SK-N-SH (cell line): ENCODE results near the gene DMD. TPM values are rescaled to one million over a fixed set of nuclear protein-coding genes. Genes with fewer than 3 reads are reported as not detected.

Experiments used
- CTCF ChIA-PET: fragments of 300-600, 350-600 bp; formaldehyde crosslinking; extraction: SDS; loops from one replicate; lab custom pipeline; 2021; lab: Yijun Ruan, JAX
- POLR2A ChIA-PET: fragments of 350-600 bp; sonication (Branson Sonifier 250); formaldehyde crosslinking; extraction: SDS; loops from one replicate; lab custom pipeline; 2020; ENCODE audit warnings: antibody characterized with exemption, inconsistent platforms; lab: Yijun Ruan, JAX
- DNase-seq: peaks from one replicate; pipeline ENCODE4 v3.0.0; 2012
- H2AFZ ChIP-seq: fragments of 200-600 bp; sonication (generic); 2 replicates; pipeline ENCODE4 v1.8.1; 2016; ENCODE audit warnings: antibody characterized with exemption, mild to moderate bottlenecking, low read depth
- H3F3A ChIP-seq: fragments of 200-600 bp; sonication (generic); replicated peaks from 2 replicates; pipeline ENCODE3; 2016; ENCODE audit warnings: antibody characterized with exemption, mild to moderate bottlenecking; ENCODE audit not compliant: insufficient read depth
- H3K27ac ChIP-seq, 2 experiments: fragments of 200-500 bp in 1 of 2; fragments of 200-600 bp in 1 of 2; sonication (Bioruptor generic) in 1 of 2; sonication (generic), shearing (Covaris generic) in 1 of 2; 2 replicates each; pipeline versions ENCODE4 v1.5.1 to v1.6.1; 2014 to 2016; ENCODE audit warnings: low read depth in 2 of 2, inconsistent platforms in 1 of 2, low read length in 1 of 2, mild to moderate bottlenecking in 1 of 2, mixed read lengths in 1 of 2
- H3K27me3 ChIP-seq: fragments of 200-600 bp; sonication (generic), shearing (Covaris generic); 2 replicates; pipeline ENCODE4 v1.6.1; 2016; ENCODE audit warnings: mixed run types; ENCODE audit not compliant: insufficient read depth
- H3K36me3 ChIP-seq, 2 experiments: fragments of 200-500 bp in 1 of 2; fragments of 200-600 bp in 1 of 2; sonication (Bioruptor generic) in 1 of 2; sonication (generic) in 1 of 2; replicated peaks in 1 of 2; 2 replicates each; pipeline versions ENCODE3 to v1.5.1; 2014 to 2016; ENCODE audit warnings: low read length in 1 of 2, mild to moderate bottlenecking in 1 of 2; ENCODE audit not compliant: insufficient read depth in 2 of 2, control insufficient read depth in 1 of 2
- H3K4me1 ChIP-seq, 2 experiments: fragments of 200-500 bp in 1 of 2; fragments of 200-600 bp in 1 of 2; sonication (Bioruptor generic) in 1 of 2; sonication (generic), shearing (Covaris generic) in 1 of 2; 2 replicates each; pipeline versions ENCODE4 v1.5.1 to v1.6.1; 2014 to 2016; ENCODE audit warnings: low read depth in 1 of 2, low read length in 1 of 2, mixed run types in 1 of 2; ENCODE audit not compliant: insufficient read depth in 2 of 2, control insufficient read depth in 1 of 2
- H3K4me2 ChIP-seq: fragments of 200-600 bp; sonication (generic), shearing (Covaris generic); 2 replicates; pipeline ENCODE4 v1.6.1; 2017; ENCODE audit warnings: mixed run types
- H3K4me3 ChIP-seq, 2 experiments: fragments of 200-500 bp in 1 of 2; fragments of 200-600 bp in 1 of 2; sonication (Bioruptor generic) in 1 of 2; sonication (generic), shearing (Covaris generic) in 1 of 2; 2 replicates each; pipeline versions ENCODE4 v1.5.1 to v1.8.1; 2014 to 2016; ENCODE audit warnings: low read depth in 2 of 2, inconsistent platforms in 1 of 2, low read length in 1 of 2, mild to moderate bottlenecking in 1 of 2, mixed read lengths in 1 of 2, moderate library complexity in 1 of 2
- H3K79me2 ChIP-seq: fragments of 200-600 bp; sonication (generic); 2 replicates; pipeline ENCODE4 v1.8.1; 2017; ENCODE audit warnings: mild to moderate bottlenecking; ENCODE audit not compliant: insufficient read depth
- H3K9ac ChIP-seq: fragments of 200-600 bp; sonication (generic); 2 replicates; pipeline ENCODE4 v1.6.1; 2017; ENCODE audit warnings: mixed run types
- H3K9me2 ChIP-seq: fragments of 200-600 bp; sonication (generic); 2 replicates; pipeline ENCODE4 v1.6.1; 2017; ENCODE audit warnings: mixed run types
- H3K9me3 ChIP-seq: fragments of 200-600 bp; sonication (generic); 2 replicates; pipeline ENCODE4 v1.6.1; 2017; ENCODE audit warnings: mixed run types, mild to moderate bottlenecking, moderate library complexity
- H4K20me1 ChIP-seq: fragments of 200-600 bp; sonication (generic); 2 replicates; pipeline ENCODE4 v1.6.1; 2017; ENCODE audit warnings: mild to moderate bottlenecking, mixed run types; ENCODE audit not compliant: insufficient read depth
- CHD2 ChIP-seq: fragments of 150-350 bp; IDR thresholded peaks from 2 replicates; pipeline ENCODE4 v1.6.1; 2018; ENCODE audit warnings: low read length; ENCODE audit not compliant: partially characterized antibody
- EZH2phosphoT487 ChIP-seq: fragments of 200-600 bp; sonication (generic); IDR thresholded peaks from 2 replicates; pipeline ENCODE4 v1.6.1; 2017; ENCODE audit warnings: low read depth, mixed run types, mild to moderate bottlenecking, antibody characterized with exemption, moderate library complexity, borderline replicate concordance
- FOSL2 ChIP-seq: IDR thresholded peaks from 2 replicates; pipeline ENCODE4 v1.4.0; 2012; ENCODE audit warnings: low read depth, mild to moderate bottlenecking, moderate library complexity, borderline replicate concordance
- FOXJ3 ChIP-seq: sonication (generic); formaldehyde crosslinking; IDR thresholded peaks from 2 replicates; pipeline ENCODE4 v1.5.1; 2020; ENCODE audit warnings: mild to moderate bottlenecking, missing genetic modification reagents
- IRF3 ChIP-seq: fragments of 150-350 bp; IDR thresholded peaks from 2 replicates; pipeline ENCODE4 v1.6.1; 2016; ENCODE audit warnings: mild to moderate bottlenecking, low read depth, low read length
- MEF2A ChIP-seq: IDR thresholded peaks from 2 replicates; pipeline ENCODE4 v1.4.0; 2012; ENCODE audit warnings: low read depth, borderline replicate concordance
- MXI1 ChIP-seq: IDR thresholded peaks from 2 replicates; pipeline ENCODE4 v1.6.1; 2012; ENCODE audit warnings: mild to moderate bottlenecking, low read depth, low read length, improper control_type of control experiment
- NFIC ChIP-seq: IDR thresholded peaks from 2 replicates; pipeline ENCODE4 v1.4.0; 2012; ENCODE audit warnings: borderline replicate concordance
- POLR2AphosphoS5 ChIP-seq: IDR thresholded peaks from 2 replicates; pipeline ENCODE4 v1.6.1; 2012; ENCODE audit warnings: low read depth, low read length
- RAD21 ChIP-seq: IDR thresholded peaks from 2 replicates; pipeline ENCODE4 v1.6.1; 2012; ENCODE audit warnings: mild to moderate bottlenecking, low read length
- RFX5 ChIP-seq: IDR thresholded peaks from 2 replicates; pipeline ENCODE4 v1.6.1; 2012; ENCODE audit warnings: mild to moderate bottlenecking, improper control_type of control experiment, low read length
- RXRA ChIP-seq: IDR thresholded peaks from 2 replicates; pipeline ENCODE4 v1.4.0; 2012; ENCODE audit warnings: low read depth, mild to moderate bottlenecking, borderline replicate concordance
- SIN3A ChIP-seq: IDR thresholded peaks from 2 replicates; pipeline ENCODE4 v1.6.1; 2012; ENCODE audit warnings: low read depth, mild to moderate bottlenecking, low read length, moderate library complexity, borderline replicate concordance
- USF2 ChIP-seq: fragments of 150-350 bp; IDR thresholded peaks from 2 replicates; pipeline ENCODE4 v1.6.1; 2017; ENCODE audit warnings: antibody characterized with exemption, low read length, low read depth, borderline replicate concordance
- WGBS: methylation state at CpG from one replicate; pipeline ENCODE4 v1.1.6; 2017; ENCODE audit warnings: low lambda C conversion rate; 5-methylcytosine and 5-hydroxymethylcytosine counted together
- polyA plus RNA-seq, 3 experiments: library from polyadenylated mRNA; depleted of rRNA; stranded (reverse); fragments of >200 nt; gene quantifications; 2 replicates each; pipeline ENCODE4 v1.2.3, GENCODE V29; 2012
- TF ChIP-seq, protein P1 (sequence below): IDR thresholded peaks from 2 replicates; pipeline ENCODE4 v1.6.1; 2012; ENCODE audit warnings: mild to moderate bottlenecking, low read depth, low read length, moderate library complexity

Gene DMD
- polyA plus RNA-seq, 1 of the 3 experiments (the other 2 are of a cell fraction): 3.9 TPM

- Histone ChIP-seq H3K36me3 (no peaks in the 10 kb centered on the region), H3K27me3 (no peaks in the 10 kb centered on the region), H3K4me2 (no peak overlapping the region), H3F3A (no peaks in the 10 kb centered on the region), H3K9ac (no peak overlapping the region), H3K4me3 (no peak overlapping the region), H3K9me2 (no peaks in the 10 kb centered on the region), H4K20me1 (no peaks in the 10 kb centered on the region), H3K27ac (no peak overlapping the region), H3K9me3 (no peaks in the 10 kb centered on the region; the same call in 1 of the 2 replicates), H2AFZ (no peak overlapping the region), H3K4me1 (no peaks in the 10 kb centered on the region), H3K79me2 (no peaks in the 10 kb centered on the region)
- ChIA-PET CTCF (no interaction called here), POLR2A (no interaction called here)
- DNase-seq: no peak
- 11% methylated on average over 3 of the region's 3 CpGs for WGBS
- TF ChIP-seq EZH2phosphoT487: no peak
- TF ChIP-seq MXI1: no peak
- TF ChIP-seq SIN3A: no peak
- TF ChIP-seq NFIC: no peak
- TF ChIP-seq FOSL2: no peak
- TF ChIP-seq RXRA: no peak
- TF ChIP-seq FOXJ3: no peak
- TF ChIP-seq IRF3: no peak
- TF ChIP-seq RAD21: no peak
- no peak for TF ChIP-seq USF2
Observed at GRCh38 chrX:33045245-33045644, 166.1 kb downstream of the DMD start.

DNA sequence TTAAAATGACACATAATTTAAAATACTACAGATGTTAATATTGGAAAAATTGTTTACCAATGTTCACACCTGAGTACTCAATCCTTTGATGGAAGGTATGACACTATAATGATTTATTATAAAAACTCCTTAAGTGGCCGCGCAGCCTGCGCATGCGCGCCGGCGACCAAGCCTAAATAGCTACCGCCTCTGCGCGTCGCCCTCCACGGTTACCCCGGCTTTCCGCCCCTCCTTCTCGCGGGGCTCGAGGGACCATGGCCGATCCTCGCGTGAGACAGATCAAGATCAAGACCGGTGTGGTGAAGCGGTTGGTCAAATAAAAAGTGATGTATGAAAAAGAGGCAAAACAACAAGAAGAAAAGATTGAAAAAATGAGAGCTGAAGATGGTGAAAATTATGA, 170.2 kb downstream of the DMD start:
- Histone ChIP-seq H3K4me1 (no peaks in the 10 kb centered on the region), H4K20me1 (no peaks in the 10 kb centered on the region), H3K36me3 (no peaks in the 10 kb centered on the region), H3K9ac (no peak overlapping the region), H3K9me3 (no peaks in the 10 kb centered on the region), H2AFZ (no peak overlapping the region), H3K79me2 (no peaks in the 10 kb centered on the region), H3K27me3 (no peaks in the 10 kb centered on the region)
- DNase-seq: no peak
- WGBS: 75% methylated on average over 22 of the region's 22 CpGs
- TF ChIP-seq MXI1 (no peak), RXRA (no peak), MEF2A (no peak), CHD2 (no peak), POLR2AphosphoS5 (no peak), RFX5 (no peak), IRF3 (no peak), SIN3A (no peak)
- TF ChIP-seq, protein P1, sequence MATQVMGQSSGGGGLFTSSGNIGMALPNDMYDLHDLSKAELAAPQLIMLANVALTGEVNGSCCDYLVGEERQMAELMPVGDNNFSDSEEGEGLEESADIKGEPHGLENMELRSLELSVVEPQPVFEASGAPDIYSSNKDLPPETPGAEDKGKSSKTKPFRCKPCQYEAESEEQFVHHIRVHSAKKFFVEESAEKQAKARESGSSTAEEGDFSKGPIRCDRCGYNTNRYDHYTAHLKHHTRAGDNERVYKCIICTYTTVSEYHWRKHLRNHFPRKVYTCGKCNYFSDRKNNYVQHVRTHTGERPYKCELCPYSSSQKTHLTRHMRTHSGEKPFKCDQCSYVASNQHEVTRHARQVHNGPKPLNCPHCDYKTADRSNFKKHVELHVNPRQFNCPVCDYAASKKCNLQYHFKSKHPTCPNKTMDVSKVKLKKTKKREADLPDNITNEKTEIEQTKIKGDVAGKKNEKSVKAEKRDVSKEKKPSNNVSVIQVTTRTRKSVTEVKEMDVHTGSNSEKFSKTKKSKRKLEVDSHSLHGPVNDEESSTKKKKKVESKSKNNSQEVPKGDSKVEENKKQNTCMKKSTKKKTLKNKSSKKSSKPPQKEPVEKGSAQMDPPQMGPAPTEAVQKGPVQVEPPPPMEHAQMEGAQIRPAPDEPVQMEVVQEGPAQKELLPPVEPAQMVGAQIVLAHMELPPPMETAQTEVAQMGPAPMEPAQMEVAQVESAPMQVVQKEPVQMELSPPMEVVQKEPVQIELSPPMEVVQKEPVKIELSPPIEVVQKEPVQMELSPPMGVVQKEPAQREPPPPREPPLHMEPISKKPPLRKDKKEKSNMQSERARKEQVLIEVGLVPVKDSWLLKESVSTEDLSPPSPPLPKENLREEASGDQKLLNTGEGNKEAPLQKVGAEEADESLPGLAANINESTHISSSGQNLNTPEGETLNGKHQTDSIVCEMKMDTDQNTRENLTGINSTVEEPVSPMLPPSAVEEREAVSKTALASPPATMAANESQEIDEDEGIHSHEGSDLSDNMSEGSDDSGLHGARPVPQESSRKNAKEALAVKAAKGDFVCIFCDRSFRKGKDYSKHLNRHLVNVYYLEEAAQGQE: no peak
- TF ChIP-seq, all 33 proteins: peak for 0
- H3K27ac ChIP-seq: no peak overlapping the region
- CTCF ChIA-PET: no interaction called here
- no peak overlapping the region for H3K4me2 ChIP-seq
- H3F3A ChIP-seq: no peaks in the 10 kb centered on the region
- POLR2A ChIA-PET: no interaction called here
- H3K4me3 ChIP-seq: no peak overlapping the region
- no peaks in the 10 kb centered on the region for H3K9me2 ChIP-seq
